ENCODE data around the gene ZNF213. TPM values are rescaled to one million over a fixed set of nuclear protein-coding genes. Genes with fewer than 3 reads are reported as not detected.

Gene ZNF213
- total RNA-seq, 1 experiment from 2014 or later: 5.3 TPM

DNA sequence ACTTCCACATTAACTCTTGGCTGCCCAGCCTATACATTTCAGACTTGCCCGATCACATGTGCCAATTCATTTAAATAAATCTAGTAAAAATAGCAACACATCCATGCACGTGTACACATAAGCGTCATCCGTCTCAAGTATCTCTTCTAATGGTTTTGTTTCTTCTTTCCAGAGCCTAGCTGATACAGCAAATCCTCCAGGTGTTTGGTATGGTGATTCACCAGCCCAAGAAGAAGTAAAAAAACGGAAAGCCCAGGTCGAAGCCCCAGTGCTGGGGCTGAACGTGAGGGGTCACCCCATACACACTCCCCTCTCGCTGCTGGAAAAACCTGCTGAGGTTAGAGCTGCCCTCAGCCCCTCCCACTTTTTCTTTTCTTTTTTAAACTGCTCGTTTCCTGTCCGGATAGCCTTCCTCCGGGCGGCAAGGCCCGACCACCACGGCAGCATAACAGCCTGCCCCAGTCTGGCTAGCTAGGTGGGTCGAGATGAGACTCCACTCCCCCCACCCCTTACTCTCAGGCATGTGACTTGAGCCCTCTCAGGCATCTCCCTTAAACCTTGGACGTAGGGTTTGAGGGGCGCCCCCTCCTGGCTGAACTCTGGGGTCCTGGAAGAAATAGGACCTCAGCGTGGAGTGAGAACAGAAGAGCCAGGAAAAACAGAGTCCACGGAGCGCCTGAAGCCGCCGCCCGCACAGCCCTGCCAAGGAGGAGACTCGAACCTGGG lies 39.2 kb downstream of the ZNF213 start:
- Histone ChIP-seq H3K27me3 (replicated peaks; ENCODE audit: control insufficient read depth, insufficient read depth, low read length) (no peaks in the 10 kb centered on the region), H3K4me1 (no peaks in the 10 kb centered on the region), H3K4me3 (ENCODE audit: low read depth, low read length) (no peak overlapping the region; the same call in 1 of the 2 replicates), H3K9me3 (no peaks in the 10 kb centered on the region), H3K36me3 (ENCODE audit: control insufficient read depth, insufficient read depth, low read length) (no peaks in the 10 kb centered on the region)
- intact Hi-C loops (cut with micrococcal nuclease; ENCODE audit: unreplicated experiment): no loop called here
- Mint-ChIP-seq H3K27ac (ENCODE audit: unreplicated experiment) (no peak overlapping the region), H3K9me3 (ENCODE audit: unreplicated experiment) (no peaks in the 10 kb centered on the region), H3K36me3 (ENCODE audit: insufficient read depth, unreplicated experiment) (peaks cover 6% of the 10 kb centered on the region), H3K27me3 (ENCODE audit: insufficient read depth, unreplicated experiment) (no peaks in the 10 kb centered on the region), H3K4me3 (ENCODE audit: unreplicated experiment) (peak overlapping the region; percentile 55), H3K4me1 (ENCODE audit: low read depth, unreplicated experiment) (no peaks in the 10 kb centered on the region)
- ChIA-PET CTCF (no interaction called here), POLR2A (no interaction called here)
- TF ChIP-seq, protein P1, sequence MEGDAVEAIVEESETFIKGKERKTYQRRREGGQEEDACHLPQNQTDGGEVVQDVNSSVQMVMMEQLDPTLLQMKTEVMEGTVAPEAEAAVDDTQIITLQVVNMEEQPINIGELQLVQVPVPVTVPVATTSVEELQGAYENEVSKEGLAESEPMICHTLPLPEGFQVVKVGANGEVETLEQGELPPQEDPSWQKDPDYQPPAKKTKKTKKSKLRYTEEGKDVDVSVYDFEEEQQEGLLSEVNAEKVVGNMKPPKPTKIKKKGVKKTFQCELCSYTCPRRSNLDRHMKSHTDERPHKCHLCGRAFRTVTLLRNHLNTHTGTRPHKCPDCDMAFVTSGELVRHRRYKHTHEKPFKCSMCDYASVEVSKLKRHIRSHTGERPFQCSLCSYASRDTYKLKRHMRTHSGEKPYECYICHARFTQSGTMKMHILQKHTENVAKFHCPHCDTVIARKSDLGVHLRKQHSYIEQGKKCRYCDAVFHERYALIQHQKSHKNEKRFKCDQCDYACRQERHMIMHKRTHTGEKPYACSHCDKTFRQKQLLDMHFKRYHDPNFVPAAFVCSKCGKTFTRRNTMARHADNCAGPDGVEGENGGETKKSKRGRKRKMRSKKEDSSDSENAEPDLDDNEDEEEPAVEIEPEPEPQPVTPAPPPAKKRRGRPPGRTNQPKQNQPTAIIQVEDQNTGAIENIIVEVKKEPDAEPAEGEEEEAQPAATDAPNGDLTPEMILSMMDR (IDR thresholded peaks at IDR 0.05; ENCODE audit: insufficient read depth in 1 of 2, low read depth in 1 of 2, low read length in 1 of 2, severe bottlenecking in 1 of 2, unreplicated experiment in 1 of 2): peak in 1 of 2 experiments; percentile 31
- BruUV-seq (replicated peaks): no TSS peak
- DNase-seq: no peak

DNA sequence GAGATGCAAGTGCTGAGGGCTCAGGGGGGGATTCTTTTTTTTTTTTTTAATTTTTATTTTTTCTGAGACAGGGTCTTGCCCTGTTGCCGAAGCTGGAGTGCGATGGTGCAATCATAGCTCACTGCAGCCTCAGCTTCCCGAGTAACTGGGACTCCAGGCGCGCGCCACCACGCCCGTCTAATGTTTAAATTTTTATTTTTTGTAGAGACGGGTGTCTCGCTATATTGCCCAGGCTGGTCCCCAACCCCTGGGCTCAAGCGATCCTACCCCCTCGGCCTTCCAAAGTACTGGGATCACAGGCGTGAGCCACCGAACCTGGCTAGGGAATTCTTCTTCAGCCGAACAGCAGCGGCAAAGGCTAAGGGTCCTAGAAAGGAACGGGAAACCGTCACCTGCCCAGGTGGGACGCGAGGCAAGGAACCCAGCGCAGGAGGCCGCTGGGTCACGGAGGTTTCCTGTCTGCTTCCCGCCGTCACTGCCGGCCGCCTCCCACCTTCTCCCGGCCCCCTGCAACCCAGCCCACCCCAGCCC lies 39.9 kb downstream of the ZNF213 start:
- Mint-ChIP-seq H3K27me3 (ENCODE audit: insufficient read depth, unreplicated experiment) (no peaks in the 10 kb centered on the region), H3K4me1 (ENCODE audit: low read depth, unreplicated experiment) (no peaks in the 10 kb centered on the region), H3K36me3 (ENCODE audit: insufficient read depth, unreplicated experiment) (peaks cover 6% of the 10 kb centered on the region), H3K9me3 (ENCODE audit: unreplicated experiment) (no peaks in the 10 kb centered on the region), H3K4me3 (ENCODE audit: unreplicated experiment) (no peak overlapping the region), H3K27ac (ENCODE audit: unreplicated experiment) (no peak overlapping the region)
- no peaks in the 10 kb centered on the region for H3K9me3 ChIP-seq
- H3K27me3 ChIP-seq (replicated peaks; ENCODE audit: control insufficient read depth, insufficient read depth, low read length): no peaks in the 10 kb centered on the region
- no peaks in the 10 kb centered on the region for H3K4me1 ChIP-seq
- intact Hi-C loops (cut with micrococcal nuclease; ENCODE audit: unreplicated experiment): no loop called here
- H3K4me3 ChIP-seq (ENCODE audit: low read depth, low read length): no peak overlapping the region
- TF ChIP-seq, protein P1 (IDR thresholded peaks at IDR 0.05; ENCODE audit: insufficient read depth in 1 of 2, low read depth in 1 of 2, low read length in 1 of 2, severe bottlenecking in 1 of 2, unreplicated experiment in 1 of 2): no peak
- ChIA-PET POLR2A (no interaction called here), CTCF (no interaction called here)
- no TSS peak for BruUV-seq (replicated peaks)
- DNase-seq: no peak
- H3K36me3 ChIP-seq (ENCODE audit: control insufficient read depth, insufficient read depth, low read length): no peaks in the 10 kb centered on the region

GRCh38 chr16:3175157-3176093 lies 40.6 kb downstream of the ZNF213 start:
- POLR2A ChIA-PET: no interaction called here
- Mint-ChIP-seq H3K4me3 (ENCODE audit: unreplicated experiment) (no peak overlapping the region), H3K27ac (ENCODE audit: unreplicated experiment) (no peak overlapping the region), H3K9me3 (ENCODE audit: unreplicated experiment) (no peaks in the 10 kb centered on the region), H3K4me1 (ENCODE audit: low read depth, unreplicated experiment) (no peaks in the 10 kb centered on the region), H3K36me3 (ENCODE audit: insufficient read depth, unreplicated experiment) (peaks cover 6% of the 10 kb centered on the region), H3K27me3 (ENCODE audit: insufficient read depth, unreplicated experiment) (no peaks in the 10 kb centered on the region)
- BruUV-seq (replicated peaks): no TSS peak
- intact Hi-C loops (cut with micrococcal nuclease; ENCODE audit: unreplicated experiment): no loop called here
- DNase-seq: no peak
- H3K4me3 ChIP-seq (ENCODE audit: low read depth, low read length): no peak overlapping the region
- TF ChIP-seq, protein P1 (IDR thresholded peaks at IDR 0.05; ENCODE audit: insufficient read depth in 1 of 2, low read depth in 1 of 2, low read length in 1 of 2, severe bottlenecking in 1 of 2, unreplicated experiment in 1 of 2): no peak
- H3K9me3 ChIP-seq: no peaks in the 10 kb centered on the region
- H3K27me3 ChIP-seq (replicated peaks; ENCODE audit: control insufficient read depth, insufficient read depth, low read length): no peaks in the 10 kb centered on the region
- H3K4me1 ChIP-seq: no peaks in the 10 kb centered on the region
- H3K36me3 ChIP-seq (ENCODE audit: control insufficient read depth, insufficient read depth, low read length): no peaks in the 10 kb centered on the region
- CTCF ChIA-PET: no interaction called here
